Endothelial cell of umbilical vein (primary cell): ENCODE data around the gene PRSS36. TPM values are rescaled to one million over a fixed set of nuclear protein-coding genes. Genes with fewer than 3 reads are reported as not detected.
"Not testable (repeated sequence)": the region's sequence is repeated elsewhere in the genome, so short reads cannot be mapped to it uniquely, and the experiment has no call there.

Source experiments
- BruUV-seq: library from RNA; stranded (reverse); fragments of 400-500 nt; replicated peaks from 2 replicates; lab custom pipeline; 2021; lab: Mats Ljungman, UMichigan
- CTCF ChIA-PET: fragments of 300-600, 350-600 bp; sonication (Branson Sonifier 250); formaldehyde crosslinking; loops from one replicate; lab custom pipeline; 2021; ENCODE audit warnings: antibody characterized with exemption, inconsistent platforms; lab: Charles Lee
- POLR2A ChIA-PET: fragments of 300-600, 350-600 bp; sonication (Branson Sonifier 250); formaldehyde crosslinking; loops from one replicate; lab custom pipeline; 2021; ENCODE audit warnings: antibody characterized with exemption, inconsistent platforms; lab: Charles Lee
- DNase-seq: peaks from one replicate; pipeline ENCODE4 v3.0.0-alpha.2; 2011; ENCODE audit warnings: low read depth, low spot score
- FAIRE-seq: peaks from 2 replicates; lab custom pipeline; 2011; peaks lifted over from hg19 to GRCh38; lab: Jason Lieb, UNC
- H2AFZ ChIP-seq: 2 replicates; pipeline ENCODE4 v1.6.0; 2012; ENCODE audit warnings: low read depth, low read length, control low read depth, inconsistent platforms
- H3K27ac ChIP-seq: 2 replicates; pipeline ENCODE4 v1.5.1; 2011; ENCODE audit warnings: low read depth, mild to moderate bottlenecking, control low read depth, low read length, moderate library complexity; ENCODE audit not compliant: insufficient read depth
- H3K27me3 ChIP-seq, 2 experiments: 2 replicates each; pipeline versions ENCODE4 v1.6.0 to v1.6.1; 2011; ENCODE audit warnings: low read length in 2 of 2, mixed read lengths in 1 of 2; ENCODE audit not compliant: control insufficient read depth in 2 of 2, insufficient read depth in 2 of 2
- H3K36me3 ChIP-seq, 2 experiments: 2 replicates in 1 of 2; 3 replicates in 1 of 2; pipeline ENCODE4 v1.5.1; 2011; ENCODE audit warnings: low read length in 2 of 2, mild to moderate bottlenecking in 1 of 2, moderate library complexity in 1 of 2; ENCODE audit not compliant: control insufficient read depth in 2 of 2, insufficient read depth in 2 of 2; ENCODE audit errors: extremely low read depth in 1 of 2
- H3K4me1 ChIP-seq: 3 replicates; pipeline ENCODE4 v1.5.1; 2011; ENCODE audit warnings: mild to moderate bottlenecking, low read length; ENCODE audit not compliant: control insufficient read depth, insufficient read depth; ENCODE audit errors: extremely low read depth
- H3K4me2 ChIP-seq: 2 replicates; pipeline ENCODE4 v1.6.1; 2011; ENCODE audit warnings: low read length, control low read depth, mixed read lengths; ENCODE audit not compliant: insufficient read depth
- H3K4me3 ChIP-seq, 3 experiments: fragments of 200-600 bp in 1 of 3; sonication (generic), shearing (Covaris generic) in 1 of 3; replicated peaks in 1 of 3; 2 replicates each; pipeline ENCODE4 v1.5.1; 2011 to 2016; ENCODE audit warnings: control low read depth in 3 of 3, low read length in 3 of 3, mild to moderate bottlenecking in 2 of 3, inconsistent platforms in 1 of 3, low read depth in 1 of 3, moderate library complexity in 1 of 3; ENCODE audit not compliant: insufficient read depth in 1 of 3
- H3K79me2 ChIP-seq: 2 replicates; pipeline ENCODE4 v1.6.0; 2012; ENCODE audit warnings: low read length, inconsistent platforms; ENCODE audit not compliant: control insufficient read depth, insufficient read depth
- H3K9ac ChIP-seq: replicated peaks from 2 replicates; pipeline ENCODE3; 2011; ENCODE audit warnings: low read length, control low read depth; ENCODE audit not compliant: insufficient read depth; ENCODE audit errors: extremely low read depth
- H3K9me1 ChIP-seq: replicated peaks from 3 replicates; pipeline ENCODE4 v1.6.0; 2011; ENCODE audit warnings: mild to moderate bottlenecking, low read length; ENCODE audit not compliant: control insufficient read depth, insufficient read depth; ENCODE audit errors: extremely low read depth
- H3K9me3 ChIP-seq: replicated peaks from 2 replicates; pipeline ENCODE4 v1.5.1; 2012; ENCODE audit warnings: low read length, inconsistent platforms; ENCODE audit not compliant: control insufficient read depth, insufficient read depth
- H4K20me1 ChIP-seq: replicated peaks from 2 replicates; pipeline ENCODE3; 2011; ENCODE audit warnings: mild to moderate bottlenecking, low read length; ENCODE audit not compliant: control insufficient read depth, insufficient read depth; ENCODE audit errors: extremely low read depth
- EZH2 ChIP-seq: IDR thresholded peaks from 2 replicates; pipeline ENCODE4 v1.6.1; 2012; ENCODE audit warnings: borderline replicate concordance, low read depth, mild to moderate bottlenecking, moderate library complexity, low read length, inconsistent platforms; ENCODE audit not compliant: severe bottlenecking
- FOS ChIP-seq: IDR thresholded peaks from 2 replicates; pipeline ENCODE4 v1.6.1; 2011; ENCODE audit warnings: mild to moderate bottlenecking, low read length, moderate library complexity, borderline replicate concordance; ENCODE audit not compliant: insufficient read depth
- GATA2 ChIP-seq: IDR thresholded peaks from 2 replicates; pipeline ENCODE4 v1.7.0; 2011; ENCODE audit warnings: low read depth, mild to moderate bottlenecking, moderate library complexity, mixed read lengths, low read length; ENCODE audit not compliant: insufficient read length, insufficient read depth
- JUN ChIP-seq: IDR thresholded peaks from 2 replicates; pipeline ENCODE4 v1.6.1; 2011; ENCODE audit warnings: borderline replicate concordance, low read depth; ENCODE audit not compliant: insufficient read length, insufficient read depth
- MAX ChIP-seq: IDR thresholded peaks from 2 replicates; pipeline ENCODE4 v1.6.1; 2011; ENCODE audit not compliant: insufficient read depth, insufficient read length
- MYC ChIP-seq: IDR thresholded peaks from one replicate; pipeline ENCODE4 v1.6.1; 2011; ENCODE audit warnings: mild to moderate bottlenecking, low read depth, low read length
- POLR2A ChIP-seq: IDR thresholded peaks from 2 replicates; pipeline ENCODE4 v1.6.1; 2012; ENCODE audit warnings: low read depth, mild to moderate bottlenecking, control low read depth, low read length
- POLR2AphosphoS5 ChIP-seq: IDR thresholded peaks from 2 replicates; pipeline ENCODE4 v1.6.1; 2012; ENCODE audit warnings: low read depth, mild to moderate bottlenecking, control low read depth, low read length, moderate library complexity; ENCODE audit not compliant: insufficient read depth
- dilution Hi-C: fragments of 300-500 bp; cut with MboI; formaldehyde crosslinking; loops from one replicate; pipeline ENCODE4 v1.15.0; 2019; ENCODE audit warnings: low sequenced_read_pairs; ENCODE audit not compliant: extremely low pct_ligation_motif_present
- intact Hi-C: fragments of 100-400 bp; cut with micrococcal nuclease; formaldehyde crosslinking; loops from one replicate; pipeline ENCODE4 v1.10.0; 2022
- polyA plus RNA-seq, 4 experiments: library from polyadenylated mRNA; depleted of rRNA in 3 of 4; stranded (reverse) in 3 of 4; unstranded in 1 of 4; fragments of >200 nt; gene quantifications; 2 replicates each; pipeline versions ENCODE4 v1.2.1 to v1.2.3, GENCODE V29; 2011 to 2012; ENCODE audit warnings: missing spikeins in 1 of 4
- total RNA-seq: library from RNA; stranded (reverse); gene quantifications from 2 replicates; pipeline ENCODE4 v1.2.3, GENCODE V29; 2021
- TF ChIP-seq, protein P1 (sequence below), 2 donors: IDR thresholded peaks; 1 replicate in 1 of 2; 2 replicates in 1 of 2; pipeline ENCODE4 v1.5.1; 2011; ENCODE audit warnings: low read length in 2 of 2, mild to moderate bottlenecking in 2 of 2, moderate library complexity in 2 of 2, control low read depth in 1 of 2, inconsistent platforms in 1 of 2, low read depth in 1 of 2; ENCODE audit not compliant: insufficient read depth in 1 of 2; ENCODE audit errors: extremely low read depth in 1 of 2

Gene PRSS36
- total and polyA plus RNA-seq, 2 donors (not counting 3 experiments of a cell fraction or from before 2014, with no cell fraction given), result 0.57 TPM; not detected in 1

DNA sequence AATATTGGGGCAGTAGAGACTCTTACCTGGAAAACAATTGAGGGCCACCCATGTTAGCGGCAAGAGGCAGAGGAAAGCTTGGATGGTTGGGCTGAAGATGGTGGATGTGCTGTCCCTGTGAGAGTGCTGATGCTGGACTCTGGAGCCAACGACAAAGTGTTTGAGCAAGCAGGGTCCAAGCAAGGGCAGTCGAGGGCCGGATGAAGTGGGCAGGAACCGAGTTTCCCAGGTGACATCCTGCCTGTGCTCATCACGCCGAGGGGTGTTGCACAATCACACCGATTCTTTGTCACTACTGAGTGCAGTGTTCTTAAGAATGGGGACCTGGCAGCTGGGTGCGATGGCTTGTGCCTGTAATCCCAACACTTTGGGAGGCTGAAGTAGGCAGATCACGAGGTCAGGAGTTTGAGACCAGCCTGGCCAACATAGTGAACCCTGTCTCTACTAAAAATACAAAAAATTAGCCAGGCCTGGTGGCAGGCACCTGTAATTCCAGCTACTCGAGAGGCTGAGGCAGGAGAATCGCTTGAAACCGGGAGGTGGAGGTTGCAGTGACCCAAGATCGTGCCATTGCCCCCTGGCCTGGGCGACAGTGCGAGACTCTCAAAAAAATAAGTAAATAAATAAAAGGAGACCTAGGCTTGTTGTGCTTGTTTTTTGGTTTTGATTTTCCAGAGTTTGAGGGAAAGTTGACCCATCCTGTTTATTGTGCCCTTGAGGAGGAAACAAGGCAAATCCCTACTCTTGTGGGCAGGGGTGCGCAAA, 46.6 kb upstream of the PRSS36 start:
- CTCF ChIA-PET, result interaction anchor here (1.1 to 2.5 kb wide), 2 partner anchors 186 to 672 kb away, joined by 3 to 7 read pairs; no protein-coding TSS in a partner anchor
- no peak for FAIRE-seq

DNA sequence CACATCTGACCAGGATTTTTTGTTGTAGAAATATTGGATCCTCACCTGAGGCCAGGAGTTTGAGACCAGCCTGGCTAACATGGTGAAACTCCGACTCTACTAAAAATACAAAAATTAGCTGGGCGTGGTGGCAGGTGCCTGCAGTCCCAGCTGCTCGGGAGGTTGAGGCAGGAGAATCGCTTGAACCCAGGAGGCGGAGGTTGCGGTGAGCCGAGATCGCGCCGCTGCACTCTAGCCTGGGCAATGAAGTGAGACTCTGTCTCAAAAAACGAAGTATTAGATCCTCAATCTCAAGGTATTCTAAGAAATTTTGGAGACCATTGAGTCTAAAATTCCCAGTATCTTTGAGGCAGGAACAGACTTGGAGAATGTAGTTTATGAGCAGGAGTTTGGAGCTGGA, 46.0 kb upstream of the PRSS36 start:
- H3K4me3 ChIP-seq, dilution Hi-C loops, DNase-seq, BruUV-seq, H3K9me1 ChIP-seq, FAIRE-seq, H3K9me3 ChIP-seq, H3K9ac ChIP-seq, H2AFZ ChIP-seq, H3K27ac ChIP-seq, H3K4me2 ChIP-seq, intact Hi-C loops, H3K27me3 ChIP-seq, H4K20me1 ChIP-seq, H3K4me1 ChIP-seq, H3K79me2 ChIP-seq, POLR2A ChIA-PET: not testable (repeated sequence)
- peaks cover 29 to 47% of the 10 kb centered on the region in 2 experiments for H3K36me3 ChIP-seq
- CTCF ChIA-PET, result interaction anchor here (1.1 to 2.5 kb wide), 2 partner anchors 187 to 673 kb away, joined by 3 to 7 read pairs; no protein-coding TSS in a partner anchor

More for the DNA sequence above, 46.6 kb upstream of the PRSS36 start:
- H2AFZ ChIP-seq, result no peak overlapping the region
- no peaks in the 10 kb centered on the region for H3K27me3 ChIP-seq
- H3K4me3 ChIP-seq, result no peak overlapping the region
- intact Hi-C loops, result no loop called here
- H3K9ac ChIP-seq, result no peak overlapping the region
- H3K9me3 ChIP-seq, result no peaks in the 10 kb centered on the region
- POLR2A ChIA-PET, result no interaction called here
- H4K20me1 ChIP-seq, result peaks cover 3% of the 10 kb centered on the region
- TF ChIP-seq EZH2 (no peak), POLR2A (no peak), FOS (no peak), POLR2AphosphoS5 (no peak), GATA2 (no peak), JUN (no peak), MYC (no peak), MAX (no peak)
- TF ChIP-seq, protein P1, sequence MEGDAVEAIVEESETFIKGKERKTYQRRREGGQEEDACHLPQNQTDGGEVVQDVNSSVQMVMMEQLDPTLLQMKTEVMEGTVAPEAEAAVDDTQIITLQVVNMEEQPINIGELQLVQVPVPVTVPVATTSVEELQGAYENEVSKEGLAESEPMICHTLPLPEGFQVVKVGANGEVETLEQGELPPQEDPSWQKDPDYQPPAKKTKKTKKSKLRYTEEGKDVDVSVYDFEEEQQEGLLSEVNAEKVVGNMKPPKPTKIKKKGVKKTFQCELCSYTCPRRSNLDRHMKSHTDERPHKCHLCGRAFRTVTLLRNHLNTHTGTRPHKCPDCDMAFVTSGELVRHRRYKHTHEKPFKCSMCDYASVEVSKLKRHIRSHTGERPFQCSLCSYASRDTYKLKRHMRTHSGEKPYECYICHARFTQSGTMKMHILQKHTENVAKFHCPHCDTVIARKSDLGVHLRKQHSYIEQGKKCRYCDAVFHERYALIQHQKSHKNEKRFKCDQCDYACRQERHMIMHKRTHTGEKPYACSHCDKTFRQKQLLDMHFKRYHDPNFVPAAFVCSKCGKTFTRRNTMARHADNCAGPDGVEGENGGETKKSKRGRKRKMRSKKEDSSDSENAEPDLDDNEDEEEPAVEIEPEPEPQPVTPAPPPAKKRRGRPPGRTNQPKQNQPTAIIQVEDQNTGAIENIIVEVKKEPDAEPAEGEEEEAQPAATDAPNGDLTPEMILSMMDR (IDR thresholded peaks at IDR 0.05; ENCODE audit: extremely low read depth in 1 of 2, insufficient read depth in 1 of 2, low read depth in 1 of 2, low read length in 2 of 2), result no peak
- no peaks in the 10 kb centered on the region for H3K9me1 ChIP-seq
- H3K27ac ChIP-seq, result no peak overlapping the region
- H3K36me3 ChIP-seq, result peaks cover 24 to 41% of the 10 kb centered on the region in 2 experiments
- no peak for DNase-seq
- no peak overlapping the region for H3K4me2 ChIP-seq
- dilution Hi-C loops, result no loop called here
- BruUV-seq, result no TSS peak
- H3K4me1 ChIP-seq, result no peaks in the 10 kb centered on the region
- peaks cover 4% of the 10 kb centered on the region for H3K79me2 ChIP-seq
